Activated T-helper 1 cell treated with anti-CD3 and anti-CD28 coated beads, Interleukin-2, amount 50 U/mL, for 16 hours (primary cell): ENCODE measurements around the gene SLCO4A1.

Source experiments
- DNase-seq, 2 donors: peaks; one replicate each; pipeline ENCODE4 v3.0.0-alpha.2; 2020; ENCODE audit warnings: low read depth in 1 of 2, low spot score in 1 of 2

Gene SLCO4A1

GRCh38 chr20:62710886-62711702, 68.8 kb downstream of the SLCO4A1 start:
- DNase-seq, result no peak

- no peak for DNase-seq
Observed at GRCh38 chr20:62711703-62712101, 69.4 kb downstream of the SLCO4A1 start.

- no peak for DNase-seq
Observed at GRCh38 chr20:62712606-62713005, 70.3 kb downstream of the SLCO4A1 start.

GRCh38 chr20:62714006-62714405, 71.7 kb downstream of the SLCO4A1 start:
- DNase-seq, result no peak

GRCh38 chr20:62714799-62715198, 72.5 kb downstream of the SLCO4A1 start:
- no peak for DNase-seq

- no peak for DNase-seq
Observed at GRCh38 chr20:62715201-62715600, 72.9 kb downstream of the SLCO4A1 start.

GRCh38 chr20:62716198-62716940, 74.1 kb downstream of the SLCO4A1 start:
- peak in 1 of 2 donors; percentile 16 for DNase-seq

GRCh38 chr20:62716941-62717310, 74.6 kb downstream of the SLCO4A1 start:
- no peak for DNase-seq

GRCh38 chr20:62717933-62718332, 75.6 kb downstream of the SLCO4A1 start:
- no peak for DNase-seq

- DNase-seq, result no peak
Observed at GRCh38 chr20:62718546-62718945, 76.2 kb downstream of the SLCO4A1 start.

GRCh38 chr20:62719250-62719935, 77.1 kb downstream of the SLCO4A1 start:
- DNase-seq, result no peak
